IPS-18c (cell line): ENCODE data around the gene KCNH1.
"Not testable (repeated sequence)": the region's sequence is repeated elsewhere in the genome, so short reads cannot be mapped to it uniquely, and the experiment has no call there.

Source experiments
- H3K4me3 ChIP-seq: 2 replicates; pipeline ENCODE4 v1.7.0; 2013; ENCODE audit warnings: low read depth, mild to moderate bottlenecking, low read length, moderate library complexity; ENCODE audit not compliant: insufficient read depth
- H3K9me3 ChIP-seq: one replicate; pipeline ENCODE4 v1.6.1; 2013; ENCODE audit warnings: mild to moderate bottlenecking, low read length, moderate library complexity; ENCODE audit not compliant: control insufficient read depth, insufficient read depth

KCNH1 gene

DNA sequence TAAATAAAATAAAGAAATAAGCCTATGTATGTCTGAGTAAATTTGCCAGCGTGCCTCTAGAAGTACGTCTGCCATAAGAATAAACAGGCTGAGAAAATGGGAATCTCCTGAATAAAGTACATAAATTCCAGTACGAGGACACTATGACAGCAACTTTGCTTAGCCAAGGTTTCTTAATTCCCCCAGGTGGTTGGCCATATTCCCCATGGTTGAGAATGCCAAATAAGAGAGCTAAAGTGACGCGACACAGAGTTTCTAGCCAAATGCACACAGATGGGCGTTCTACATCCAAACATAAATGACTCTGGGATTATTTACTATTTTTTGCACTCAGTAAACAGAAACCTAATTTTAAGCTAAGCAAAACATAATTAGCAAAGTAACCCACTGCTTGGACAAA, 19.5 kb downstream of the KCNH1 start:
- H3K9me3 ChIP-seq = no peaks in the 10 kb centered on the region

GRCh38 chr1:211113566-211113965, 20.4 kb downstream of the KCNH1 start:
- Histone ChIP-seq H3K4me3 (no peak overlapping the region), H3K9me3 (no peaks in the 10 kb centered on the region)

More for the DNA sequence above, 19.5 kb downstream of the KCNH1 start:
- no peak overlapping the region for H3K4me3 ChIP-seq

DNA sequence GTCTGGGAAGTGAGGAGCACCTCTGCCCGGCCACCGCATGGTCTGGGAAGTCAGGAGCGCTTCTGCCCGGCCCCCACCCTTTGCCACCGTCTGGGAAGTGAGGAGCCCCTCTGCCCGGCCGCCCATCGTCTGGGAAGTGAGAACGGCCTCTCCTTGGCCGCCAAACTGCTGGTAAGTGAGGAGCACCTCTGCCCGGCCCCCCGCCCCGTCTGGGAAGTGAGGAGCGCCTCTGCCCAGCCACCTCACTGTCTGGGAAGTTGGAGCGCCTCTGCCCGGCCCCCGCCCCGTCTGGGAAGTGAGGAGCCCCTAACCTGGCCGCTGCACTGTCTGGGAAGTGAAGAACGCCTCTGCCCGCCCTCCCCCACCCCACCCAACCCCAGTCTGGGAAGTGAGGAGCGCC, 22.6 kb downstream of the KCNH1 start:
- H3K4me3 ChIP-seq = no peak overlapping the region
- no peaks in the 10 kb centered on the region for H3K9me3 ChIP-seq

DNA sequence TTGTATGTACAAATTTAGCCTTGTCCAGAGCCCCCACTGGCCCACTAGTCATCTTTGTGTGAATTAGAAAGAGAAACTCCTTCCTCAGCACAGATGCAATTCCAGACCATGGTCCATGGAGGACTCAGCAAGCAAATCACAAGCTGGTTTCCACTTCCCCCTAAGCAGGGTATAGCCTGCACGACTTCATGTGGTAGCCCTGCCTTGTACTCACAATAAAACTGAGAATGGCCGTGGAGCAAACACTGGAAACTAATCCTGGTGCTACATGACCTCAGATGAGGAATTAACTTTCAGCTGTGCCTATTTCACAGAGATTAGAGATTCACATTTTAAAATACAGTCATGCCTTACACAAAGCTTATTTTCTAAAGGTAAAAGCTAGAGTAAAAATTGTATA, 32.5 kb downstream of the KCNH1 start:
- H3K9me3 ChIP-seq = peaks cover 2% of the 10 kb centered on the region
- H3K4me3 ChIP-seq = no peak overlapping the region

DNA sequence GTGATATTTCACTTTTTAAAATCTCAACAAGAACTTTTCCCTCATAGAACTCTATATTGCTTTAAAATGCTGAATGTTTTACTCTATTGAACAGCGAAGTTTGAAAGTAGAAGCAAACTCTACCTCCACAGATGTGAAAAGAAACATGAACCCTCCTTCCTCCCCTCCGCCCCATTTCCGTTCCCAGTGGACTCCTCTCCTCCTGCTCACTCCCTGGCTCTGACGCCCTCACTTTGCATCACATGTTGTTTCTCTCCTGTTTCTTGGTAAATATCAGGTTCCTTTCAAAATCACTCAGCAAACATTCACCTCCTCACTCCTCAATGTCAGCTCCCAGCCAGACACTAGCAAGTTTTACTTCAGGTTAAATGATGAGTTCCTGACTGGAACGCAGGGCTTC, 34.6 kb downstream of the KCNH1 start:
- Histone ChIP-seq H3K9me3 (peaks cover 2% of the 10 kb centered on the region), H3K4me3 (no peak overlapping the region)

DNA sequence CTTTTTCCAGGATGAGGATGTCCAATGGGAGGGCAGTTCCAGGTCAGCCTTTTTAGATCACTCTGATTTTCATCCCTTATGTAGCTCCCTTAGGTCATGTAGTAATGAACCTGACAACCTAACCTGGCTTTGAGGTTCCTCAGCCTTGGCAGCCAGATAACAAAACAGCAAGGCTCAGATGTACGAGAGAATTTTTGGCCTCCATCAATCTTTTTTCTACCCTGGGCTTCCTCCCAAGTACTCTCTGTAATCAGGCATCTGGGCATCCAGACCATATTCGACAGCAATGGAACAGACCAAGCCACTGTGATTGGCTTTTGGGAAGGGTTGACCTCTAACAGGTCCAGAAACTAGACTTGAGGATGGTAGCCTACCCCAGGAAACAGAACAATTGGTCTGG, 38.6 kb downstream of the KCNH1 start:
- H3K9me3 ChIP-seq = peaks cover 2% of the 10 kb centered on the region
- H3K4me3 ChIP-seq = no peak overlapping the region

DNA sequence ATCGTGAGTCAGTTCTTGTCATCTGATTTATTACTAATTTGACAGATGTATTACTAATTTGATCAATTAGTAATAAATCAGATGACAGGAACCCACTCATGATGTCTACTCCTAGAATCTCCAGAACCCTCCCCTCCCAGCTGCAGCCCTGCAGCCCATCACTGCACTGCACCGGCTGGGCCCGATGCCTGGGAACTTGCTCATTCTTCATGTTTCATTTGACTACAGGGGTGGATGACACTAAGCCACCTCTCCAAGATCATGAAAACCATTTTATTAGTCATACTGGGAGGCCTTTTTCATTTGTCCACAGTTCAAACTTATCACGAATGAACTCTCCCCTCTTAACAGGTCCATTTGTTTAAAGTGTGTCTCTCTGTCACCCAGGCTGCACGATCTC, 41.0 kb downstream of the KCNH1 start:
- H3K9me3 ChIP-seq = no peaks in the 10 kb centered on the region
- H3K4me3 ChIP-seq = no peak overlapping the region

DNA sequence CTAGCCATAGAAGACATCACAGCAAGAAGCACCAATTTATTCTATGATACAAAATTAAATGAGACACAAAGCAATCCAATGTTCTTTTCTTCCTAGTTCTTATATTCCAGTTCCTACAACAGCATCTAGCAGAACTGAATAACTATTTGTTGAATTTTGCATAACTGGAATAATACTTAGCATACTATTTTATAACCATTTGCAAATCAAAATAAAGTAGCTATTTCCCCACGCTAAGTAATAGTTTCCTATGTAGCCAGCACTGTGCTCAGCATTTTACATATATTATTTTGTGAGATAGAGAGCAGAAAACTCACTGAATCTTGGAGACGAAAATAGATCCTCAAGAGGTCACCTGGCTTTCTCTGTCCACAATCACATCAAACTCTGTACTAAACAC, 42.1 kb downstream of the KCNH1 start:
- H3K9me3 ChIP-seq = no peaks in the 10 kb centered on the region
- no peak overlapping the region for H3K4me3 ChIP-seq

GRCh38 chr1:211089536-211089935, 44.4 kb downstream of the KCNH1 start:
- Histone ChIP-seq H3K9me3 (no peaks in the 10 kb centered on the region), H3K4me3 (no peak overlapping the region)

- no peaks in the 10 kb centered on the region for H3K9me3 ChIP-seq
- H3K4me3 ChIP-seq = no peak overlapping the region
Measured at GRCh38 chr1:211088156-211088555, 45.8 kb downstream of the KCNH1 start.

DNA sequence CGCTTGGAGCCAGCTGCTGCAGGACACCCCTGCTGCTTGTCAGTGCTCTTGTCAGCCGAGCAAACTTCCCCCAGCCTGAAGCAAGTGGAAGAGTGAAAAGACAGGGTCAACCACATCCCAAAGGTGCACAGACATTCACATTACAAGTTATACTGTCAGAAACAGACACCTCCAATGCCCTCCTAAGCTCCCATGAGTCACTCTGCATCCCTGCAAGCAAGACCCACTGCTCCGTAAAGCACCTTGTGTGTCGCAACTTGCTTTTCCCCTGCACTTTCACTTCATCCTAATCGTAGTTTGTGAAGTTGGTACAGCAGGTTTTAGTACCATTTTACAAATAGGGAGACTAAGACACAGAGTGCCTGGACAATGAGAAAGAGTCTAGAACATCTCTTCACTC, 51.1 kb downstream of the KCNH1 start:
- Histone ChIP-seq H3K4me3 (no peak overlapping the region), H3K9me3 (no peaks in the 10 kb centered on the region)

DNA sequence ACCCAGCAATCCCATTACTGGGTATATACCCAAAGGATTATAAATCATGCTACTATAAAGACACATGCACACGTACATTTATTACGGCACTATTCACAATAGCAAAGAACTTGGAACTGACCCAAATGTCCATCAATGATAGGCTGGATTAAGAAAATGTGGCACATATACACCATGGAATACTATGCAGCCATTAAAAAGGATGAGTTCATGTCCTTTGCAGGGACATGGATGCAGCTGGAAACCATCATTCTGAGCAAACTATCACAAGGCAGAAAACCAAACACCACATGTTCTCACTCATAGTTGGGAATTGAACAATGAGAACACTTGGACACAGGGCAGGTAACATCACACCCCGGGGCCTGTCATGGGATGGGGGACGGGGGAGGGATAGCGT, 52.5 kb downstream of the KCNH1 start:
- H3K4me3 ChIP-seq, H3K9me3 ChIP-seq: not testable (repeated sequence)

DNA sequence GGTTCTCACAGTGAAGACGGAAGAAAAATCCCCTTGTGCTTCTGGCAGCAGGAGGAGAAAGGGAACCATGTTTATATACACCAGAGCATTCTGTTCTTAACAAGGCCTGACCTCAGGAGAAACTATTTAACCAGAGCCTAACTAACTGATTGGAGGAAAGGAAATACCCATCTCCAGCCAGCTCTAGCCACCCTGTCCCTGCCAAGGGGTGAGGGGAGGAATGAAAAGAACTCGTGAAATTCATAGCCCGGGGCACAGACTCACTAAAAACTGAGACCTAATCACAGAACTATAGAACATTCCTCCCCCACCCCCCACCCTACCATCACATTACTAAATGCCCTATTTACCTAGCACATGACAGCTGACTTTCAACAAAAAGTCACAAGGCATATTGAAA, 65.0 kb downstream of the KCNH1 start:
- no peaks in the 10 kb centered on the region for H3K9me3 ChIP-seq

DNA sequence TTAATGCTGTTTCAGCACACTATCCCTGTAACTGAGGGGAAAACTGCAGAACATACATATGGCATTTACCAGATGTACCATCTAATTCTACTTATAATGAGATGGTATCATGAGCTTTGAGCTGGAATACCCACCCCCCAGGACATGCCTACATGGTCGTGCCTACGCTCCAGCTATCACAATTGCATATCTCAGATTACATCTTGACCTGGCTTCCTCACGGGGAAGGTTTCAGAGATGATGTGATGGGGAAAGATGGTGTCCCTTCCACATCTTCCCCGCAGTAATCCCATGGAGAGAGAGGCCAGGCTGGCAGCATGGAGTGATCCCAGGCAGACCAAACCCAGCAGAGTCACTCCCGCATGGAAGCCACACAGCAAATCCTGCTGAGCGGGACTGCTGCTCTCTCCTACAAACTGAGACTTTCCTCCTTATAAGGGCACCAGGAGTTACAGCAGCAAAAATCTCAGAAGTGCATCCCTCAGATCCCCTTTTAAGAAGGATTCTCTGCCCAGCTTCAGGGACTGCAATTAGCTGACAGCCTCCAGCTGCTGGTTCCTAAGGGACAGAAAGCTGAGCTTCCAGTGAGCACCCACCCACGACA, 67.1 kb downstream of the KCNH1 start:
- Histone ChIP-seq H3K9me3 (no peaks in the 10 kb centered on the region), H3K4me3 (no peak overlapping the region)

More for the DNA sequence above, 65.0 kb downstream of the KCNH1 start:
- no peak overlapping the region for H3K4me3 ChIP-seq

- H3K9me3 ChIP-seq, H3K4me3 ChIP-seq: not testable (repeated sequence)
Measured at GRCh38 chr1:211041838-211042237, 92.1 kb downstream of the KCNH1 start.

GRCh38 chr1:211037095-211037494, 96.9 kb downstream of the KCNH1 start:
- no peaks in the 10 kb centered on the region for H3K9me3 ChIP-seq
- H3K4me3 ChIP-seq = no peak overlapping the region

DNA sequence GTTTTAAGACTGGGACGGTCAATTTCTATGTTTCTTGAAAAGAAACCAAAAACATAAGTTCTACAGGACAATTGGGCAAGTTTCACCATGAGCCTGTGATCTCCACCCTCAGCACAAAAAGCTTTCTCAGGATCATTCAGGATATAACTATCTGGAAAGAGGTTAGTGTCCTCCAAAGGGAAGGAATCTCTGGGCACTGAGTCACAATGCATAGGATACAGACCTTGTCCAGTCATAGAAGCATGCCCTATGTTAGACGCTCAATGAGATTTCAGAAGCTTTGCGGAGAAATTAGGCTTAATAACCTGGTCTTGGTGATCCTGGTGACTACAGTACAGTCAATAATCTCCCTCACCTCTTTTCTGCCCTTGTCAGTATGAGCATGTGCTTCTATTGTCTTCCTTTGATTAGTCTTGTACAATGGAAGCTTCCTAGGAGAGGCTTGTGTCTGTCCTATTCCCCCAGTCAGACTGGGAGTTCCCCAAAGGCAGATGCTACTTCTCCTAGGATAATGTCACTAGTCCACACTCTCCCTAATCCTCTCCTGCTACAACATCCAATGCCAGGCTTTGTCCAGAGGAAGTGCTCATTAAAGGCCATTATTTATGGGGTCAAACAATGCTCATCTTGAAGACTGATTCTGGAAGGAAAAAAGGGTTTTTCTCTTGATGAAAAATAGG, 97.4 kb downstream of the KCNH1 start:
- no peaks in the 10 kb centered on the region for H3K9me3 ChIP-seq
- H3K4me3 ChIP-seq = no peak overlapping the region

- Histone ChIP-seq H3K4me3 (no peak overlapping the region), H3K9me3 (no peaks in the 10 kb centered on the region)
Measured at GRCh38 chr1:211035821-211036380, 98.0 kb downstream of the KCNH1 start.
